Measurements from ENCODE around the gene SHISA4.

Gene SHISA4

DNA sequence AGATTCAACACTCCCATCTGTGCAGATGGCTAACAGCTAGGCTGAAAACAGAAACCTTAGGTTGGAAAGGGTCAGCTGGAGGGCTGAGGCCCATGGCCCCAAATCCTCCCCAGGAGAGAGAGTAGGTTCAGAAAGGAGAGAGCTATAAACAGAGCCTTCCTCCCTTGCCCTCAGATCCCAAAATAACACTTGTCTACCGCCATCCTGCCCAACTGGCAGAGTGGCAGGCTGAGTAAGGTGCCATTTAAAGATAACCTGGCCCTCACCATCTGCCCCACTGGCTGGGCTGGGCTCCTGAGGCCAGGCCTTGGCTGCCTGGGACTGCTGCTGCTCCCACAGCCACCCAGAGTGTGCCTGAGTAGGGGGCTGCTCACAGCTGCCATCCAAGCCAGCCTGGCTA, 4.3 kb upstream of the SHISA4 start:
- H3K79me2 ChIP-seq (ENCODE audit: insufficient read depth, low read length): no peaks in the 10 kb centered on the region
- H3K9ac ChIP-seq (ENCODE audit: low read depth, low read length): no peak overlapping the region
- no peaks in the 10 kb centered on the region; the same call in 1 of the 2 replicates for H4K20me1 ChIP-seq (ENCODE audit: insufficient read depth, low read length)
- H3K27me3 ChIP-seq (ENCODE audit: insufficient read depth, low read length, poor library complexity): peaks cover 26% of the 10 kb centered on the region
- H3K4me3 ChIP-seq (ENCODE audit: low read depth in 1 of 2, low read length in 2 of 2): no peak overlapping the region
- H3K36me3 ChIP-seq (ENCODE audit: insufficient read depth, low read length): no peaks in the 10 kb centered on the region
- H3K4me1 ChIP-seq (ENCODE audit: insufficient read depth, low read length): no peaks in the 10 kb centered on the region
- H3K4me2 ChIP-seq (ENCODE audit: insufficient read depth, low read length): no peak overlapping the region
- no peak for ATAC-seq (ENCODE audit: insufficient read depth, low read depth)
- TF ChIP-seq, protein P1, sequence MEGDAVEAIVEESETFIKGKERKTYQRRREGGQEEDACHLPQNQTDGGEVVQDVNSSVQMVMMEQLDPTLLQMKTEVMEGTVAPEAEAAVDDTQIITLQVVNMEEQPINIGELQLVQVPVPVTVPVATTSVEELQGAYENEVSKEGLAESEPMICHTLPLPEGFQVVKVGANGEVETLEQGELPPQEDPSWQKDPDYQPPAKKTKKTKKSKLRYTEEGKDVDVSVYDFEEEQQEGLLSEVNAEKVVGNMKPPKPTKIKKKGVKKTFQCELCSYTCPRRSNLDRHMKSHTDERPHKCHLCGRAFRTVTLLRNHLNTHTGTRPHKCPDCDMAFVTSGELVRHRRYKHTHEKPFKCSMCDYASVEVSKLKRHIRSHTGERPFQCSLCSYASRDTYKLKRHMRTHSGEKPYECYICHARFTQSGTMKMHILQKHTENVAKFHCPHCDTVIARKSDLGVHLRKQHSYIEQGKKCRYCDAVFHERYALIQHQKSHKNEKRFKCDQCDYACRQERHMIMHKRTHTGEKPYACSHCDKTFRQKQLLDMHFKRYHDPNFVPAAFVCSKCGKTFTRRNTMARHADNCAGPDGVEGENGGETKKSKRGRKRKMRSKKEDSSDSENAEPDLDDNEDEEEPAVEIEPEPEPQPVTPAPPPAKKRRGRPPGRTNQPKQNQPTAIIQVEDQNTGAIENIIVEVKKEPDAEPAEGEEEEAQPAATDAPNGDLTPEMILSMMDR (IDR thresholded peaks at IDR 0.05; ENCODE audit: borderline replicate concordance, extremely low read depth, low read length, poor library complexity, severe bottlenecking): no peak
- TF ChIP-seq EZH2 (IDR thresholded peaks at IDR 0.05; ENCODE audit: borderline replicate concordance, low read depth, low read length, severe bottlenecking): no peak
- DNase-seq: no peak
- H2AFZ ChIP-seq (ENCODE audit: low read depth, low read length): no peak overlapping the region
- H3K27ac ChIP-seq (ENCODE audit: low read length): no peak overlapping the region
- no peaks in the 10 kb centered on the region for H3K9me3 ChIP-seq (ENCODE audit: insufficient read depth, low read length, severe bottlenecking)

- no peak overlapping the region for H3K9ac ChIP-seq (ENCODE audit: low read depth, low read length)
- H3K79me2 ChIP-seq (ENCODE audit: insufficient read depth, low read length): no peaks in the 10 kb centered on the region
- ATAC-seq (ENCODE audit: insufficient read depth, low read depth) (no peak), DNase-seq (no peak)
- no peak overlapping the region for H2AFZ ChIP-seq (ENCODE audit: low read depth, low read length)
- H3K27ac ChIP-seq (ENCODE audit: low read length): no peak overlapping the region
- H3K27me3 ChIP-seq (ENCODE audit: insufficient read depth, low read length, poor library complexity): peaks cover 26% of the 10 kb centered on the region
- no peak overlapping the region for H3K4me3 ChIP-seq (ENCODE audit: low read depth in 1 of 2, low read length in 2 of 2)
- no peaks in the 10 kb centered on the region for H3K36me3 ChIP-seq (ENCODE audit: insufficient read depth, low read length)
- no peaks in the 10 kb centered on the region for H3K9me3 ChIP-seq (ENCODE audit: insufficient read depth, low read length, severe bottlenecking)
- no peak overlapping the region for H3K4me2 ChIP-seq (ENCODE audit: insufficient read depth, low read length)
- no peaks in the 10 kb centered on the region for H3K4me1 ChIP-seq (ENCODE audit: insufficient read depth, low read length)
- H4K20me1 ChIP-seq (ENCODE audit: insufficient read depth, low read length): no peaks in the 10 kb centered on the region; the same call in 1 of the 2 replicates
- no peak for TF ChIP-seq EZH2 (IDR thresholded peaks at IDR 0.05; ENCODE audit: borderline replicate concordance, low read depth, low read length, severe bottlenecking)
- TF ChIP-seq, protein P1 (IDR thresholded peaks at IDR 0.05; ENCODE audit: borderline replicate concordance, extremely low read depth, low read length, poor library complexity, severe bottlenecking): no peak
Measured at GRCh38 chr1:201885531-201886075, 3.1 kb upstream of the SHISA4 start.

- H3K79me2 ChIP-seq (ENCODE audit: insufficient read depth, low read length): no peaks in the 10 kb centered on the region
- H3K9me3 ChIP-seq (ENCODE audit: insufficient read depth, low read length, severe bottlenecking): no peaks in the 10 kb centered on the region
- H3K9ac ChIP-seq (ENCODE audit: low read depth, low read length): no peak overlapping the region
- no peak for ATAC-seq (ENCODE audit: insufficient read depth, low read depth)
- H3K4me2 ChIP-seq (ENCODE audit: insufficient read depth, low read length): no peak overlapping the region
- H3K4me1 ChIP-seq (ENCODE audit: insufficient read depth, low read length): no peaks in the 10 kb centered on the region
- peaks cover 26% of the 10 kb centered on the region for H3K27me3 ChIP-seq (ENCODE audit: insufficient read depth, low read length, poor library complexity)
- no peaks in the 10 kb centered on the region for H3K36me3 ChIP-seq (ENCODE audit: insufficient read depth, low read length)
- no peak overlapping the region for H3K4me3 ChIP-seq (ENCODE audit: low read depth in 1 of 2, low read length in 2 of 2)
- no peak overlapping the region for H3K27ac ChIP-seq (ENCODE audit: low read length)
- TF ChIP-seq EZH2 (IDR thresholded peaks at IDR 0.05; ENCODE audit: borderline replicate concordance, low read depth, low read length, severe bottlenecking): no peak
- TF ChIP-seq, protein P1 (IDR thresholded peaks at IDR 0.05; ENCODE audit: borderline replicate concordance, extremely low read depth, low read length, poor library complexity, severe bottlenecking): no peak
- no peaks in the 10 kb centered on the region; the same call in 1 of the 2 replicates for H4K20me1 ChIP-seq (ENCODE audit: insufficient read depth, low read length)
- H2AFZ ChIP-seq (ENCODE audit: low read depth, low read length): no peak overlapping the region
- DNase-seq: no peak
Measured at GRCh38 chr1:201886103-201886885, 2.4 kb upstream of the SHISA4 start.

All from DND-41 (cell line).